LHCN-M2 (cell line): ENCODE measurements around the gene ADM5. TPM values are rescaled to one million over a fixed set of nuclear protein-coding genes. Genes with fewer than 3 reads are reported as not detected.

ENCODE experiments used
- DNase-seq: peaks from one replicate; pipeline ENCODE4 v3.0.0-alpha.2; 2012; ENCODE audit warnings: low read depth
- total RNA-seq: library from RNA; depleted of rRNA; stranded (reverse); fragments of >200 nt; gene quantifications from 2 replicates; pipeline ENCODE4 v1.2.3, GENCODE V29; 2014

ADM5 gene
- total RNA-seq, 1 experiment from 2014 or later = 1.2 TPM

DNA sequence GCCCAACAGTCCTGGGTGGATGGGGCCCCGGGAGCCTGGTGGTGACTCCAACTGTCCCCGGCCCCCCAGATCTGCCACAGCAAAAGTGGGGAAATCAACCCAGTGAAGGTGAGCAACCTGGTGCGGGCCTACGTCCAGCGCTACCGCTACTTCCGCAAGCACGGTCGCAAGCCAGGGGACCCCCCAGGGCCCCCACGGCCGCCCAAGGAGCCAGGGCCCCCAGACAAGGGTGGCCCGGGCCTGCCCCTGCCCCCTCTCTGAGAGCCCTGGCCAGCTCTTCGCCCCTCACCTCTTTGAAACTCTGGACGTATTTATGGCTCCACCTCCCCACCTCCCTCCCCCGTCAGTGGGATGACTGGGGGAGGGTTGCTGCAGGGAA lies 31.3 kb upstream of the ADM5 start:
- DNase-seq = no peak

- no peak for DNase-seq
Measured at GRCh38 chr19:49658566-49659442, 30.6 kb upstream of the ADM5 start.

GRCh38 chr19:49660338-49660961 lies 28.9 kb upstream of the ADM5 start:
- no peak for DNase-seq

DNA sequence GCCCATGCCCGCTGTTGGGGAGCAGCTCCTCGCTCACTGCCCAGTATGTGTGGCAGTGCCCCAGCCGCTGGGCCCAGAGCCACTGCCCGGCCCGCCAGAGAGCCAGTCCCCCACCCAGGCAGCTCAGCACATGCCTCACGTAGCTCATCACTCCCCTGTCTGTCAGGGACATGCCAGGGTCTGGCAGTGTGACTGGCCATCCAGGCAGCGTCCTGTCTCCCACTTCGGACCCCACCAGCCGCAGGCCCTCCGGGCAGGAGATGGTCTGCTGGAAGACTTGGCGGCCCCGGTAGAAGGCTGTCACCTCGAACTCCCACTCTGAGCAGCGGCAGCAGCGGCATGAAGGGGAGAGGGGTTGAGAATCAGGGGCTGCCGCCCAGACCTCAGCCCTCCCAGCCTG lies 27.4 kb upstream of the ADM5 start:
- DNase-seq = no peak

- DNase-seq = no peak
Measured at GRCh38 chr19:49663224-49663623, 26.2 kb upstream of the ADM5 start.

DNA sequence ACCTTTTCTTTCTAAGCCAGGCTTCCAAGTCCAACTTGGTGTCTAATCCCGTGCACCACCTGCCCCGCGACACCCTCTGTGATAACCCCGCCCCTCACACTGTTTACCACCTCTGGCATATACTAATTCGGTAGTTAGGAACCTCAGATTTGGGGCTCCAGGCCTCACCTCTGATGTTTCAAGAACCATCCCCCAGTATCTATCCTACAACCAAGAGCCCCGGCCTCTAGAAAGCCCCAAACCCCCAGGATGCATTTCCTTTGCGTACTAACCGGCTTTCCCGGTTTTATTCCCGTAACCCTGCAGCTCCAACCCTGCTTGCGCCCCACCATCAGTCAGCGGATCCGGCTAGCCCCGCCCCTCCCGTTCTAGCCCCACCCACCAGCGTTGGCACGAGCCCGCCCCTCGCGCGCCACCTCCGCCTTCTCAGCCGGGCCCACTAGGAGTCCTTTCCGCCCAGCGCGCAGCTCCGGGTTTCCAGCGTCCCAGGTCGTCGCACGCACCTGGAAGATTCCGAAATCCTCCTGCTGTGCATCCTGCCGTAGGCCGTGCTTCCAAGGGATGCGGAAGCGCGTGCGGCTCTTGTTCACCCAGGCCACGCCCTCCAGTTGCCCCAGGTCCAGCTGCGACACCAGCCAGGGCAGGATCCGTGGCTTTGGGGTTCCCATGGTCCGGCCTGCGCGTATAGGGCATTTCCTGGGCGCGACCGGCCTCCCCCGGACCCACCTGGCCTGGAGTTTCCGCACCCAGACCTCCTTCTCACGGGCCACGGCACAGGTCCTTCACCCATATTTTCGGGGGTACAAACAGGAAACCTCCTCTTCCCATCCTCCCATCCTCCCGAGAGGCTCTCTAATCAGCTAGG lies 25.0 kb upstream of the ADM5 start:
- DNase-seq = peak; percentile 74

- no peak for DNase-seq
Measured at GRCh38 chr19:49665036-49665350, 24.4 kb upstream of the ADM5 start.

DNA sequence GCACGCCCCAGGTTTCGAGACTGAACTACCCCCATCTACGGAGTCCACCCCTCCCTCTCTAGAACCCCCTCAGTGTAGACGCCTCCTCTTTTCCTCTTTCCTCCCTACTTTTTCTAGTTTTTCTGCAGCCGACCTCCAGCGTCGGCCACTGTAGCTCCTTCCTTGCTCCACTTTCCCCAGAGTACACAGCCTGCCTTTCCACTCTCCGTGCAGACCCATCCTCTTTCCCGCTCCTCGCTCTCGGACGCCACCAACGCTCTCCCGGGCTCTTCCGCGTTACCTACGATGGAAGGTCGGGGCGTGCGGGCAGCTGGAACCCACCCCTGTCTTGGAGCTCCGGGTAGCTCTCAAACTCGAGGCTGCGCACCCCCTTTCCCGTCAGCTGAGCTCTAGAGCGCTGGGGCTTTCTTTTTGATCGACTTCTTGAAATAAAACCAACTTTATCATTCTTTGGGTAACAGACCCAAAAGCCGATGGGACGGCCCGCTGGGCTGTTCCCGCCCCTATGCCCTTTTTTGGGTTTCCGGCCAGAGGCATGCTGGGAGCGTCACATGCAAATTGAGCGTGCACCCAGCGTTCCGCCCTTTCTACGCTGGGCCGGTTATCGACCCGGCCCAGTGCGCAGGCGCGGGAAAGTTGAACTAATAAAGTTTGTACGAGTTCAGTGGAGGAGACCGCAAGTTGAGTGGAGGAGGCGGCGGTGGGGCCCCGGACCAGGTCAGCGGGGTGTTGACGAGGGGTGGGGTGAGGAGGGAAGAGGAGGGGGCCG lies 23.9 kb upstream of the ADM5 start, which contains the start of the genes BCL2L12 and IRF3:
TSS of gene BCL2L12 (plus strand) at position 583 of the 769 bp plus-strand sequence. CDS start 760 bp downstream, outside the sequence.
TSS of gene IRF3 (minus strand) at position 507 of the 769 bp plus-strand sequence. CDS start 1,019 bp downstream, outside the sequence.
- DNase-seq = peak; percentile 94

DNA sequence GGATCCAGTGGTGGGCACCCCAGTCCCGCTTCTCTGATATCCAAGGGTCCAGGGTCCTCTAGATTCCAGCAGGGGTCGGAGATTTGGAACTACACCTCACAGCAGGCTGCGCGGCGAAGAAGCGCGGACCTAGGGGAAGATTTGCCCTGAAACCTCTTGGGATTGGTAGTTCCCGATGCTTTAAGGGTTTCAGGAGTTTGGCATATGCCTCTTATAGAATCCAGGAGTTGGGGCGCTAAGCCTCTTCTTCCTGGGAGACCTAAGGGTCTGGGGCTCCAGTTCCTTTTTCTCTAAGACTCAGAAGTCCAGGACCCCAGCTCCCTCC lies 23.3 kb upstream of the ADM5 start:
- DNase-seq = no peak

DNA sequence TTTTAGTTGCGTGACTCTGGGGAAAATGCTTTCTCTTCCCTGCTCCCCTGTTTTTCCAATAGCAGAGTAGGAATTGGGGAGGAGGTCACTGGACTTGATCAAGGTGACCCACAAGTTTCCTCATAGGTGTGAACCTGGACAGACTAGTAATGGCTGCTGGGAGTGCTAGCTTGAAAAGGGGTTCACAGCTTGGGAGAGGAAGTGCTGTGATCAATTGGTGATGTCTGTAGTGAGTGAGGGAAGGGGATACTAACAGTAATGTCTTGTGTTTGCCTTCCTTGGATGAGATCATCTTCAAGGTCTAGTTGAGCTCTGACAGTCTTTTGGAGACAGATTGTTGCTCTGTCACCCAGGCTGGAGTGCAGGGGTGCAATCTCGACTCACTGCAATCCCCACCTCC lies 21.9 kb upstream of the ADM5 start:
- DNase-seq = no peak

DNA sequence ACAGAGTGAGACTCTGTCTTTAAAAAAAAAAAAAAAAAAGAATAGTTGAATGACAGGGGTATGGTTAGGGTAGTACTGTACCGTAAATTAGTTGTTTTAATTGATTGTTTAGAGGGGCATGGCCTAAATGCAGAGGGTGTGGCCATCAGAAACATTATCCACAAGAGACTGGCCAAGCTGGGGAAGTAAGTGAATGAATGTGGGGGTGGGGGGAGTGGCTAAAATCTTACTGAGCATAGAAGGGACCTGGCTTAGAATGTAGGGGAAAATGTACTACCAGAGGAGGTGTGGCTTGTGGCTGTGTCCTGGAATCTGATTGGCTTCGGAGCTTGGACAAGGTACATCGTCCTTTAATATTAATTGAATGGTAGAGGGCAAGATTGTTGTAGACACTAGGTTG lies 19.9 kb upstream of the ADM5 start:
- no peak for DNase-seq

GRCh38 chr19:49672131-49672919 lies 17.1 kb upstream of the ADM5 start:
- DNase-seq = peak; percentile 55

GRCh38 chr19:49676136-49676783 lies 13.1 kb upstream of the ADM5 start:
- peak; percentile 88 for DNase-seq

- peak; percentile 100 for DNase-seq
Measured at GRCh38 chr19:49676784-49677230, 12.6 kb upstream of the ADM5 start.

- peak; percentile 24 for DNase-seq
Measured at GRCh38 chr19:49677231-49677900, 12.0 kb upstream of the ADM5 start, which contains the start of gene PRMT1. PRMT1 (plus strand) TSS chr19:49677271; CDS start chr19:49677281, 10 bp downstream.

- DNase-seq = peak; percentile 67
Measured at GRCh38 chr19:49677901-49678674, 11.3 kb upstream of the ADM5 start.

GRCh38 chr19:49678985-49679770 lies 10.2 kb upstream of the ADM5 start:
- peak; percentile 47 for DNase-seq
